Sigmoid colon (tissue), 7 donors: Measurements from ENCODE around the gene CALU. TPM values are rescaled to one million over a fixed set of nuclear protein-coding genes. Genes with fewer than 3 reads are reported as not detected.

Experiments
- DNase-seq: peaks from one replicate; pipeline ENCODE4 v3.0.0-alpha.2; 2019
- H3K27ac ChIP-seq, 4 donors: fragments of 200-600 bp; sonication (generic); one replicate each; pipeline ENCODE4 v1.5.1; 2016 to 2019; ENCODE audit warnings: mild to moderate bottlenecking in 1 of 4
- H3K27me3 ChIP-seq, 3 donors: fragments of 200-600 bp; sonication (generic); one replicate each; pipeline ENCODE4 v1.5.1; 2019; ENCODE audit warnings: mild to moderate bottlenecking in 1 of 3
- H3K36me3 ChIP-seq, 4 donors: fragments of 200-600 bp; sonication (generic); one replicate each; pipeline ENCODE4 v1.5.1; 2016 to 2019
- H3K4me1 ChIP-seq, 4 donors: fragments of 200-600 bp; sonication (generic); one replicate each; pipeline ENCODE4 v1.5.1; 2017 to 2019
- H3K4me3 ChIP-seq, 4 donors: fragments of 200-600 bp; sonication (generic); one replicate each; pipeline ENCODE4 v1.5.1; 2017 to 2019; ENCODE audit warnings: mild to moderate bottlenecking in 2 of 4, moderate library complexity in 1 of 4
- H3K9me3 ChIP-seq, 4 donors: fragments of 200-600 bp in 3 of 4; sonication (generic) in 3 of 4; one replicate each; pipeline versions ENCODE4 v1.5.1 to v1.6.1; 2013 to 2019
- CTCF ChIP-seq, 4 experiments: fragments of 450-650 bp in 3 of 4; fragments of 200-600 bp in 1 of 4; IDR thresholded peaks; one replicate each; pipeline ENCODE4 v1.5.1; 2016 to 2019; ENCODE audit warnings: antibody characterized with exemption in 4 of 4, mild to moderate bottlenecking in 3 of 4, moderate library complexity in 2 of 4
- EP300 ChIP-seq, 4 donors: sonication (generic); formaldehyde crosslinking; IDR thresholded peaks; one replicate each; pipeline ENCODE4 v1.6.1; 2017; ENCODE audit warnings: antibody characterized with exemption in 4 of 4
- POLR2A ChIP-seq, 2 donors: fragments of 450-650 bp; IDR thresholded peaks; one replicate each; pipeline ENCODE4 v1.6.1; 2016; ENCODE audit warnings: antibody characterized with exemption in 2 of 2, mild to moderate bottlenecking in 2 of 2, moderate library complexity in 2 of 2
- POLR2AphosphoS5 ChIP-seq, 4 donors: sonication (generic); formaldehyde crosslinking; IDR thresholded peaks; one replicate each; pipeline ENCODE4 v1.6.1; 2017; ENCODE audit warnings: antibody characterized with exemption in 4 of 4
- WGBS, 2 donors: extraction: QIAGEN DNeasy Blood & Tissue Kit; methylation state at CpG; one replicate each; pipeline ENCODE4 v1.1.7; 2013; 5-methylcytosine and 5-hydroxymethylcytosine counted together
- intact Hi-C: fragments of 100-400 bp; cut with DNase I; formaldehyde crosslinking; loops from one replicate; pipeline ENCODE4 v1.15.1; 2023
- polyA plus RNA-seq, 3 donors: library from polyadenylated mRNA; stranded (reverse); fragments of 200-250 nt; gene quantifications; one replicate each; pipeline ENCODE4 v1.2.3, GENCODE V29; 2013
- total RNA-seq, 4 donors: library from RNA; depleted of rRNA; stranded (reverse); fragments of >200 nt; gene quantifications; one replicate each; pipeline ENCODE4 v1.1.0, GENCODE V29; 2016
- donor health status: healthy with polysubstance abuse.
- donor health status: Bipolar disorder and iron deficiency.
- donor health status: healthy.

CALU gene
- 100 to 1,000 TPM; 153 to 250 (median 198) TPM for total RNA-seq
- 10 to 100 TPM; 14.4 to 38.7 (median 23.1) TPM for polyA plus RNA-seq

GRCh38 chr7:128739048-128739962 lies at the start of gene CALU:
CALU (plus strand) TSS chr7:128739359; CDS start chr7:128748584, 9,225 bp downstream.
- Histone ChIP-seq H3K4me1 (peaks cover 3 to 50% (median 40%) of the 10 kb centered on the region in 4 donors), H3K4me3 (peak within 1 kb of the TSS; percentile 79 to 96 (median 94)), H3K36me3 (no peaks in the 10 kb centered on the region), H3K27me3 (no peaks in the 10 kb centered on the region), H3K9me3 (no peaks in the 10 kb centered on the region), H3K27ac (peak within 1 kb of the TSS; percentile 93 to 99 (median 96))
- 0% methylated on average over 74 of the region's 74 CpGs for WGBS, 2 donors
- peak; percentile 99 for DNase-seq
- TF ChIP-seq CTCF (IDR thresholded peaks at IDR 0.05) (no peak), POLR2AphosphoS5 (IDR thresholded peaks at IDR 0.05) (peak; percentile 98 to 99 (median 99)), POLR2A (IDR thresholded peaks at IDR 0.05) (peak; percentile 80 to 95), EP300 (IDR thresholded peaks at IDR 0.05) (peak in 1 of 4 donors; percentile 43)
- intact Hi-C loops = loop anchor here (5.0 kb wide), 4 partner anchors 53 to 143 kb away; partner anchors contain the start of genes CCDC136 and FLNC

- intact Hi-C loops = no loop called here
- H3K27ac ChIP-seq = no peak overlapping the region
- 82 to 86% methylated on average over 1 of the region's 1 CpG for WGBS, 2 donors
- no peak overlapping the region for H3K4me3 ChIP-seq
- TF ChIP-seq CTCF (IDR thresholded peaks at IDR 0.05) (no peak), POLR2A (IDR thresholded peaks at IDR 0.05) (no peak), EP300 (IDR thresholded peaks at IDR 0.05) (no peak), POLR2AphosphoS5 (IDR thresholded peaks at IDR 0.05) (no peak)
- H3K4me1 ChIP-seq = no peaks in the 10 kb centered on the region
- H3K36me3 ChIP-seq = no peaks in the 10 kb centered on the region
- no peak for DNase-seq
- H3K27me3 ChIP-seq = peaks cover 0 to 8% (median 0%) of the 10 kb centered on the region in 3 donors
- H3K9me3 ChIP-seq = no peaks in the 10 kb centered on the region
Measured at GRCh38 chr7:128691227-128691626, 47.9 kb upstream of the CALU start.

GRCh38 chr7:128692623-128693270 lies 46.4 kb upstream of the CALU start:
- Histone ChIP-seq H3K27me3 (peaks cover 8 to 23% (median 14%) of the 10 kb centered on the region in 3 donors), H3K4me1 (peaks cover 0 to 8% (median 7%) of the 10 kb centered on the region in 4 donors), H3K27ac (no peak overlapping the region), H3K4me3 (no peak overlapping the region), H3K36me3 (no peaks in the 10 kb centered on the region), H3K9me3 (no peaks in the 10 kb centered on the region)
- no peak for DNase-seq
- intact Hi-C loops = no loop called here
- 71 to 77% methylated on average over 7 of the region's 7 CpGs for WGBS, 2 donors
- TF ChIP-seq EP300 (IDR thresholded peaks at IDR 0.05) (no peak), CTCF (IDR thresholded peaks at IDR 0.05) (no peak), POLR2A (IDR thresholded peaks at IDR 0.05) (no peak), POLR2AphosphoS5 (IDR thresholded peaks at IDR 0.05) (no peak)

- WGBS, 2 donors = 89 to 92% methylated on average over 19 of the region's 19 CpGs
- peaks cover 14 to 30% (median 20%) of the 10 kb centered on the region in 3 donors for H3K27me3 ChIP-seq
- no peak overlapping the region for H3K27ac ChIP-seq
- TF ChIP-seq EP300 (IDR thresholded peaks at IDR 0.05) (no peak), POLR2A (IDR thresholded peaks at IDR 0.05) (no peak), POLR2AphosphoS5 (IDR thresholded peaks at IDR 0.05) (no peak), CTCF (IDR thresholded peaks at IDR 0.05) (no peak)
- peaks cover 0 to 11% (median 9%) of the 10 kb centered on the region in 4 donors for H3K4me1 ChIP-seq
- intact Hi-C loops = no loop called here
- no peak overlapping the region for H3K4me3 ChIP-seq
- no peaks in the 10 kb centered on the region for H3K9me3 ChIP-seq
- no peak for DNase-seq
- H3K36me3 ChIP-seq = no peaks in the 10 kb centered on the region
Measured at GRCh38 chr7:128693373-128694015, 45.7 kb upstream of the CALU start.
